ENCODE data around the gene ARSB. TPM values are rescaled to one million over a fixed set of nuclear protein-coding genes. Genes with fewer than 3 reads are reported as not detected.

The ARSB gene
- polyA plus RNA-seq, 2 of the 4 experiments (the other 2 are of a cell fraction): 8.4 to 13.4 TPM

GRCh38 chr5:78829811-78830527 is 155.1 kb downstream of the ARSB start:
- no peak for TF ChIP-seq CEBPB (IDR thresholded peaks at IDR 0.05)
- TF ChIP-seq, protein P1, sequence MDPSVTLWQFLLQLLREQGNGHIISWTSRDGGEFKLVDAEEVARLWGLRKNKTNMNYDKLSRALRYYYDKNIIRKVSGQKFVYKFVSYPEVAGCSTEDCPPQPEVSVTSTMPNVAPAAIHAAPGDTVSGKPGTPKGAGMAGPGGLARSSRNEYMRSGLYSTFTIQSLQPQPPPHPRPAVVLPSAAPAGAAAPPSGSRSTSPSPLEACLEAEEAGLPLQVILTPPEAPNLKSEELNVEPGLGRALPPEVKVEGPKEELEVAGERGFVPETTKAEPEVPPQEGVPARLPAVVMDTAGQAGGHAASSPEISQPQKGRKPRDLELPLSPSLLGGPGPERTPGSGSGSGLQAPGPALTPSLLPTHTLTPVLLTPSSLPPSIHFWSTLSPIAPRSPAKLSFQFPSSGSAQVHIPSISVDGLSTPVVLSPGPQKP (IDR thresholded peaks at IDR 0.05; ENCODE audit: low read depth, low read length): no peak
- TF ChIP-seq SREBF2 (IDR thresholded peaks at IDR 0.05): no peak
- TF ChIP-seq USF2 (IDR thresholded peaks at IDR 0.05): no peak
- TF ChIP-seq RFX5 (IDR thresholded peaks at IDR 0.05): no peak
- no peak for TF ChIP-seq EHMT2 (IDR thresholded peaks at IDR 0.05; ENCODE audit: low read depth)
- no peak for TF ChIP-seq EHF (CRISPR knock-in tag; IDR thresholded peaks at IDR 0.05)
- no peak for TF ChIP-seq ZC3H11A (IDR thresholded peaks at IDR 0.05)
- no peak for TF ChIP-seq HDAC2 (IDR thresholded peaks at IDR 0.05)
- TF ChIP-seq, protein P2, sequence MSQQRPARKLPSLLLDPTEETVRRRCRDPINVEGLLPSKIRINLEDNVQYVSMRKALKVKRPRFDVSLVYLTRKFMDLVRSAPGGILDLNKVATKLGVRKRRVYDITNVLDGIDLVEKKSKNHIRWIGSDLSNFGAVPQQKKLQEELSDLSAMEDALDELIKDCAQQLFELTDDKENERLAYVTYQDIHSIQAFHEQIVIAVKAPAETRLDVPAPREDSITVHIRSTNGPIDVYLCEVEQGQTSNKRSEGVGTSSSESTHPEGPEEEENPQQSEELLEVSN (IDR thresholded peaks at IDR 0.05; ENCODE audit: borderline replicate concordance, low read depth): no peak
- no peak for TF ChIP-seq POLR2A (IDR thresholded peaks at IDR 0.05; ENCODE audit: low read length)
- no peak for TF ChIP-seq MYC (IDR thresholded peaks at IDR 0.05; ENCODE audit: borderline replicate concordance, low read length)
- no peak for TF ChIP-seq RAD21 (conservative IDR thresholded peaks at IDR 0.05 in 1 of 2, IDR thresholded peaks at IDR 0.05 in 1 of 2)
- TF ChIP-seq CBX2 (IDR thresholded peaks at IDR 0.05; ENCODE audit: borderline replicate concordance, low read depth): no peak
- TF ChIP-seq CHD2 (IDR thresholded peaks at IDR 0.05; ENCODE audit: low read length, partially characterized antibody): no peak
- no peak for ATAC-seq

GRCh38 chr5:78827725-78828124 is 157.4 kb downstream of the ARSB start:
- Histone ChIP-seq H3K27ac (no peak overlapping the region), H3K4me2 (no peak overlapping the region), H3K9me3 (no peaks in the 10 kb centered on the region), H3K4me3 (no peak overlapping the region), H3K4me1 (no peaks in the 10 kb centered on the region)
- whole genome bisulfite sequencing (ENCODE audit: missing lambda C conversion rate): 91% methylated on average over 4 of the region's 4 CpGs
- DNase-seq (ENCODE audit: low read depth in 1 of 2, low spot score in 1 of 2) (no peak), FAIRE-seq (no peak), ATAC-seq (no peak)
- ChIA-PET CTCF (interaction anchor here (1.4 kb wide), 1 partner anchor 290 kb away, joined by 4 read pairs; no protein-coding TSS in a partner anchor), POLR2A (no interaction called here)
- no peak for TF ChIP-seq NPAS2 (CRISPR knock-in tag; IDR thresholded peaks at IDR 0.05; ENCODE audit: borderline replicate concordance)
- no peak for TF ChIP-seq JUNB (IDR thresholded peaks at IDR 0.05)
- TF ChIP-seq JUN (IDR thresholded peaks at IDR 0.05): no peak
- no peak for TF ChIP-seq SMC3 (IDR thresholded peaks at IDR 0.05)
- TF ChIP-seq, protein P3, sequence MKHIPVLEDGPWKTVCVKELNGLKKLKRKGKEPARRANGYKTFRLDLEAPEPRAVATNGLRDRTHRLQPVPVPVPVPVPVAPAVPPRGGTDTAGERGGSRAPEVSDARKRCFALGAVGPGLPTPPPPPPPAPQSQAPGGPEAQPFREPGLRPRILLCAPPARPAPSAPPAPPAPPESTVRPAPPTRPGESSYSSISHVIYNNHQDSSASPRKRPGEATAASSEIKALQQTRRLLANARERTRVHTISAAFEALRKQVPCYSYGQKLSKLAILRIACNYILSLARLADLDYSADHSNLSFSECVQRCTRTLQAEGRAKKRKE (CRISPR knock-in tag; IDR thresholded peaks at IDR 0.05; ENCODE audit: low read depth): no peak
- TF ChIP-seq USF2 (IDR thresholded peaks at IDR 0.05): no peak
- no peak for TF ChIP-seq EHMT2 (IDR thresholded peaks at IDR 0.05; ENCODE audit: low read depth)
- no peak for TF ChIP-seq MYC (IDR thresholded peaks at IDR 0.05; ENCODE audit: borderline replicate concordance, low read length)
- TF ChIP-seq KDM1A (IDR thresholded peaks at IDR 0.05; ENCODE audit: low read depth): no peak
- no peak for TF ChIP-seq NFE2L2 (conservative IDR thresholded peaks at IDR 0.05; ENCODE audit: low read length)
- TF ChIP-seq FOSB (CRISPR knock-in tag; IDR thresholded peaks at IDR 0.05): no peak
- no peak for TF ChIP-seq RCOR1 (IDR thresholded peaks at IDR 0.05; ENCODE audit: low read depth, low read length)
- TF ChIP-seq CBX2 (IDR thresholded peaks at IDR 0.05; ENCODE audit: borderline replicate concordance, low read depth): no peak
- TF ChIP-seq ZFP36 (IDR thresholded peaks at IDR 0.05; ENCODE audit: borderline replicate concordance, partially characterized antibody): no peak
- no peak for TF ChIP-seq HDAC2 (IDR thresholded peaks at IDR 0.05)
- TF ChIP-seq REST (IDR thresholded peaks at IDR 0.05): no peak
- TF ChIP-seq PHF8 (IDR thresholded peaks at IDR 0.05; ENCODE audit: borderline replicate concordance, low read depth): no peak

More at GRCh38 chr5:78829811-78830527, 155.1 kb downstream of the ARSB start:
- CTCF ChIA-PET: no interaction called here
- no peak overlapping the region for H3K4me3 ChIP-seq
- DNase-seq (ENCODE audit: low read depth in 1 of 2, low spot score in 1 of 2): no peak
- 77% methylated on average over 6 of the region's 6 CpGs for WGBS (ENCODE audit: missing lambda C conversion rate)
- no peak for FAIRE-seq
- H3K4me1 ChIP-seq: no peaks in the 10 kb centered on the region
- no peaks in the 10 kb centered on the region for H3K9me3 ChIP-seq
- H3K27ac ChIP-seq: no peak overlapping the region
- POLR2A ChIA-PET: no interaction called here
- H3K4me2 ChIP-seq: no peak overlapping the region

All from A549 (cell line).